Erythroblast (primary cell): ENCODE results near the gene TYR.

Source experiments
- GATA1 ChIP-seq: IDR thresholded peaks from 2 replicates; pipeline ENCODE4 v1.6.1; 2011; ENCODE audit warnings: low read depth, mild to moderate bottlenecking, control low read depth, low read length, moderate library complexity
- POLR2A ChIP-seq: IDR thresholded peaks from 2 replicates; pipeline ENCODE4 v1.6.1; 2011; ENCODE audit warnings: mild to moderate bottlenecking, low read length

- TF ChIP-seq POLR2A = no peak
- TF ChIP-seq GATA1 = no peak
Observed at GRCh38 chr11:89175796-89176195, 1.9 kb upstream of the TYR start.
